Fibroblast of lung (primary cell): ENCODE measurements around the gene DTYMK.

Source experiments
- CTCF ChIP-seq, 2 donors: IDR thresholded peaks in 1 of 2; conservative IDR thresholded peaks in 1 of 2; 1 replicate in 1 of 2; 2 replicates in 1 of 2; pipeline ENCODE4 v1.5.1; 2011 to 2012; ENCODE audit warnings: low read length in 2 of 2, control low read depth in 1 of 2, inconsistent platforms in 1 of 2, low read depth in 1 of 2, mild to moderate bottlenecking in 1 of 2
- EZH2 ChIP-seq: IDR thresholded peaks from 2 replicates; pipeline ENCODE4 v1.5.1; 2012; ENCODE audit warnings: low read length, control low read depth, mild to moderate bottlenecking; ENCODE audit errors: missing control alignments

GRCh38 chr2:241676665-241677064, 9.9 kb downstream of the DTYMK start:
- TF ChIP-seq EZH2 (no peak), CTCF (conservative IDR thresholded peaks at IDR 0.05 in 1 of 2, IDR thresholded peaks at IDR 0.05 in 1 of 2; ENCODE audit: low read depth in 1 of 2, low read length in 2 of 2) (no peak)
